IPS-18c (cell line): Measurements from ENCODE around the gene FANCE.
"Not testable (repeated sequence)": the region's sequence is repeated elsewhere in the genome, so short reads cannot be mapped to it uniquely, and the experiment has no call there.

Experiments
- H3K4me3 ChIP-seq: 2 replicates; pipeline ENCODE4 v1.7.0; 2013; ENCODE audit warnings: low read depth, mild to moderate bottlenecking, low read length, moderate library complexity; ENCODE audit not compliant: insufficient read depth
- H3K9me3 ChIP-seq: one replicate; pipeline ENCODE4 v1.6.1; 2013; ENCODE audit warnings: mild to moderate bottlenecking, low read length, moderate library complexity; ENCODE audit not compliant: control insufficient read depth, insufficient read depth

FANCE gene

DNA sequence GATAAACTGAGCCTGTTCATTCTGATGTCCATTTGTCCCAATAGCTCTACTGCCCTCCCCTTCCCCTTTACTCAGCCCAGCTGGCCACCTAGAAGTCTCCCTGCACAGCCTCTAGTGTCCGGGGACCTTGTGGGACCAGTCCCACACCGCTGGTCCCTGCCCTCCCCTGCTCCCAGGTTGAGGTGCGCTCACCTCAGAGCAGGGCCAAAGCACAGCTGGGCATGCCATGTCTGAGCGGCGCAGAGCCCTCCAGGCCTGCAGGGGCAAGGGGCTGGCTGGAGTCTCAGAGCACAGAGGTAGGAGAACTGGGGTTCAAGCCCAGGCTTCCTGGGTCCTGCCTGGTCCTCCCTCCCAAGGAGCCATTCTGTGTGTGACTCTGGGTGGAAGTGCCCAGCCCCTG lies 24.7 kb upstream of the FANCE start:
- no peak overlapping the region for H3K4me3 ChIP-seq

DNA sequence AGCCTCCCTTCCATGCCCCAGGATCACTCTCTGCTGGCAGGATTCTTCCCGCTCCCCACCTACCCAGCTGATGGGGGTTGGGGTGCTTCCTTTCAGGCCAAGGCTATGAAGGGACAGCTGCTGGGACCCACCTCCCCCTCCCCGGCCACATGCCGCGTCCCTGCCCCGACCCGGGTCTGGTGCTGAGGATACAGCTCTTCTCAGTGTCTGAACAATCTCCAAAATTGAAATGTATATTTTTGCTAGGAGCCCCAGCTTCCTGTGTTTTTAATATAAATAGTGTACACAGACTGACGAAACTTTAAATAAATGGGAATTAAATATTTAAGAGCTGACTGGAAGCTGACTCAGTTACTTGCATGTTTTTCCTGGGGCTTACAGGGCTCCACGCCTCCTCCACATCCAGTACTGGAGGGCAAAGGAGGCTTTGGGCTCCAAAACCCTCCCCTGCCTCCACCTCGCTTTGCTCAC lies 24.3 kb upstream of the FANCE start:
- H3K4me3 ChIP-seq: no peak overlapping the region
- H3K9me3 ChIP-seq: peaks cover 2% of the 10 kb centered on the region

More for the DNA sequence above, 24.7 kb upstream of the FANCE start:
- peaks cover 2% of the 10 kb centered on the region for H3K9me3 ChIP-seq

DNA sequence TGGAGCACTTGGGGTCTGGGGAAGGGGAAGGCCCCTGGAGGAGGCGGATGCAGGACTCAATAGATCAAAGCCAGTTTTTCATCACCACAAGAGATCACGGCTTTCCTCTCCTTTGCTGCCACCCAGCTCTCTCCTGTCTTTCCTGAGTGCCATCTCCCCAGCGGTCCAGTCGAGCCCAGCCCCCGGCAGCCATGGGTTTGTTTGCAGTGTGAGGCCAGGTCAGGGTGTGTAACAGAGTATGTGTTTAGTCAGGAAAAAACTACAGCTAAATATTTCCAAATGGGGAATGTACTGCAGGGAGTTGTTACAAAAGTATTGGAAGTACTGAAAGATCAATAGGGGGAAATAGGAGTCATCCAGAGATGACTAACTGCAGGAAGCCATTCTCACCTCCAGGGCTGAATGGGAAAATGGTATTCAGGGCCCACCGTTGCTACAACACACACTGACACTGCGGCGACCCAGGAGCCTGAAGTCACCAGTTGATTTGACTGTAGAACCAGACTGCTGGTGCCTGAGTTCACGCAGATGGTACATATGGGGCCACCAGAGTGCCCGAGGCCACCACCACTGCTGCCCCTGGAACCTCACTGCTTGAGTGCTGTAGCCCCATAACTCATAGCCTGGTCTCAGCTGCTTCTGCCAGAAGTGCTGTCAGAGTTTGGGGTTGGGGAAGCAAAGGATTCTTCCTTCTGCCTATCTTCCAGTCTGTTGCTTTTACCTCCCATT lies 23.6 kb upstream of the FANCE start:
- H3K4me3 ChIP-seq: no peak overlapping the region; the same call in 1 of the 2 replicates
- peaks cover 2% of the 10 kb centered on the region for H3K9me3 ChIP-seq

DNA sequence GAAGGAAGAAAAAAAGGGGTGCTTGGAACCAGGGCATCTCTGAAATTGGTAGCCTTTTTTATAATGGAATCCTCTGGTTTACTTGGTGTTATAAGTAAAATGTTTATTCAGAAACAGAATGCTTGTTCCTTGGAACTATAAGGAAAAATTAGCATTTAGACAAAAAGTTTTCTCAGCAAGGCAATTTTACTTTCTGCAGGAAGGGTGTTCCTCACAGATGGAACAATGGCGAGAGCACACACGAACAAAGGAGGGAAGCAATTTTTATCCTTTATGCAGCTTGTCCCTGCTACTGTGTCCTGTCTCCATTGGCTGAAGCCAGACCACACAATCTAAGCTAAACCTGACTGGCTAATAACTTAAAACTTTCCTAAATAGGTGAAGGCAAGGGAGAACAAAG lies 22.7 kb upstream of the FANCE start:
- Histone ChIP-seq H3K9me3 (peaks cover 2% of the 10 kb centered on the region), H3K4me3 (no peak overlapping the region)

DNA sequence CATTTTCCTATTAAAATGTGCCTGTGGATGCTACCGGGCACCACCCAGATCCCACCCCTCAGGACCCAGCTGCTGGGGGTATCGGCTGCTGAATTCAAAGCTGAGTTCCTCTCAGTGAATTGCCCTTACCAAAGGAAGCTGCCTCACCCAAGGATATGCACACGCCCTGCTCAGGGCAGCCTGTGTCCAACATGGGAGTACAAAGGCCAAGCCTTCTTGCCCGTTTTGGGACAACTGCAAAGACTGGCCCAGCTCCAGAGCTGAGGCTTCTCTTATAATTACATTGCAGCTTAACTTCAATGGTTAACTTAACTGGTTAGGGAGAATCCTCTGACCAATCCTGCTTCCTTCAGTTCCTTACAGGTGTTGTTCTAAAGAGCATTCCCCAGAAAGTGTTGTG lies 19.8 kb upstream of the FANCE start:
- Histone ChIP-seq H3K4me3 (no peak overlapping the region), H3K9me3 (peaks cover 2% of the 10 kb centered on the region)

DNA sequence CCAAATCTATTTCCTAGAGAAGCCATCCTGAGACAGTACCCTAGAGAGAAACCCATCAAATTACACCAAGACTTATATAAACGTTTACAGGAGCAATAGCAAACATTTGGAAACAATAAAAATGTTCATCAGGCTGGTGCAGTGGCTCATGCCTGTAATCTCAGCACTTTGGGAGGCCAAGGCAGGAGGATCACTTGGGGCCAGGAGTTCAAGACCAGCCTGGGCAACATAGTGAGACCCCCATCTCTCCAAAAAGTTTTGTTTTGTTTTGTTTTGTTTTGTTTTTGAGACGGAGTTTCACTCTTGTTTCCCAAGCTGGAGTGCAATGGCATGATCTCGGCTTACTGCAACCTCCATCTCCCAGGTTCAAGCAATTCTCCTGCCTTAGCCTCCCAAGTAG lies 19.4 kb upstream of the FANCE start:
- H3K4me3 ChIP-seq, H3K9me3 ChIP-seq: not testable (repeated sequence)

DNA sequence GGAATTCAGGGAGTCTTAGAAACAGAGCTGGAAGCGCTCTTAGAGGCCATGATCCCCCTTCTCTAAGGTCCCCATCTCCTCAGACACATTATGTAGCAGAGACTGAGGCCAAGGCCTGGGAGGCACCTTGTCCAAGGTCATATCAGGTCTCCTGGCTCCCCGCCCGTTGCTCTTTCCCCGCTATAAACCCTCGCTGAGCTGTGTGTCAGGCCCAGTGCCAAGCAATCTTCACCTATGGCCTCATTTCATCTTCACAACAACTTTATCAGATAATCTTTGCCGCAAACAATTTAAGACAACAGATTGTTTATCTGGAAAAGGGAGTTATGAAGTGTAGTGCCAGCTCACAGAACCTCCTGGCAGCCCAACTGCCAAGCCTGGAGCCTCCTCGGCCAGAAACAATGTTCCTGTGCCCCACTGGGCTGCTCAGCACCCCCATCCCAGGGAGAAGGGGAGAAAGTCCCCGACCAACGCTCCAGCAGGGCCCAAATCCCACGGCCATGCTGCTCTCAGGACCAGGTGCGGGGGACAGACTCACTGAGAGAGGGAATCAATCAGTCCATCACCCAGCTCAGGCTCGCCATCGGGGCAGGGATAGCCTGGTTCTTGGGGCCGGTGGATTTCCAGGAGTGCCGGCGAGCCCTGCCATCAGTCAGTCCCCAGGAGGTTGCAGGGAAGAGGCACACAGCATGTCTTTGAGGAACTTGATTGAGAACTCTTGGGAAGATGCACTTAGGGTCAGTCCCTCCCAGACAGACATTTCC lies 16.9 kb upstream of the FANCE start:
- H3K9me3 ChIP-seq: peaks cover 2% of the 10 kb centered on the region
- no peak overlapping the region for H3K4me3 ChIP-seq

DNA sequence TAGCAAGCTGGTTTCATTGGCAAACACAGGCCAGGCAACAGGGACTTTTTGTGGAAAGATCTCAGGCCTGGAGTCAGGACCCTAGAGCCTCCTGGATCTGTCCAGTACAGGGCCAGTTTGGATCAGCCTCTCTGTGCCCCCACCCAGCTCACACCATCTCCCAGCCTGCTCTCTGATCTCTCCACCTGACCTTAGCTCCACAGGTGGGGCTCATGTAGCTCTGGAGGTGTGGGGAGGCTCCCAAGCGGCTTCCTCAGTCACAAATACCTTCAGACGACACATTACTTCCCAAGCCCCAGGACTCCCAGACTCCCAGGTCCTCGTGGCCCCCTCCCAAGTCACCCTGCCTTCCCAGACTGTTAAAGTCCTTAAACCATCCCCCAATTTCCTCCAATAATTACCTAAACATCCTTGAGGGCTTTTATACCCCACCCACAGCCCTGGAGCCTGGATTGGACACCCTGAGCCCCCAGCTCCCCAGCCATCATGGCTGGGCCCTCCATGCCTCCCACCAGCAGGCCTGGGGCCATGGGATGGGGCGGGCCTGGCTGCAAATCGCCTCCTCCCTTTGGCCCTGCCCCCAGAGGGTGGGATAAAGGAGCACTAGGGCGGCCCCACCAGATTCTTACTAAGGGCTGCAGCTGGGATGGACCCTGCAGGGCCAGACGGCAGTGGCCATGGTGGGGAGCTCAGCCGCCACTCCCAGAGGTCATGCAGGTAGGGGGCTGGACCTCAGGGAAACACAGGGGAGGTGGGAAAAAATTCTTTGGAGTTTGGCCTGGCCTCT lies 15.9 kb upstream of the FANCE start:
- Histone ChIP-seq H3K9me3 (peaks cover 2% of the 10 kb centered on the region), H3K4me3 (no peak overlapping the region)

DNA sequence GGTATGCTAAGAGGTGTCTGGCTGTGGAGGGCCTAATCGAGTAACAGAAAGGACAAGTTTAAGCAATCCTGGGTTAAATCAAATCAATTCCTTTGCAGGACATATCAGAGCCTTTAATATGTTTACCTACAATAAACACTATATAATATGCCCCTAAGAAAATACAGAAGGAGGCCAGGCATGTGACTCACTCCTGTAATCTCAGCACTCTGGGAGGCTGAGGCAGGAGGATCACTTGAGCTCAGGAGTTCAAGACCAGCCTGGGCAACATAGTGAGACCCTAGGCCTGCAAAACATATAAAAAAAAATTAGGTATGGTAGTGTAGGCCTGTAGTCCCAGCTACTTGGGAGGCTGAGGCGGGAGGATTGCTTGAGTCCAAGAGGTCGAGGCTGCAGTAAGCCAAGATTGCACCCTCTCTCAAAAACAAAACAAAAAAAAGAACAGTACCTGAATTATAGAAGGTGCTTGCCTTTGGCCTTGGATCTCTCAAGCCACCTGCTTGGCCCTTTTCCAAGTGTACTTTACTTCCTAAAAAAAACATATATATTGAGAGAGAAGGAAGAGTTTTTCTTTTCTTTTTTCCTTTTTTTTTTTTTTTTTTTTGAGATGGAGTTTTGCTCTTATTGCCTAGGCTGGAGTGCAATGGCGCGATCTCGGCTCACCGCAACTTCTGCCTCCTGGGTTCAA lies 13.6 kb upstream of the FANCE start:
- not testable (repeated sequence) for H3K9me3 ChIP-seq, H3K4me3 ChIP-seq

DNA sequence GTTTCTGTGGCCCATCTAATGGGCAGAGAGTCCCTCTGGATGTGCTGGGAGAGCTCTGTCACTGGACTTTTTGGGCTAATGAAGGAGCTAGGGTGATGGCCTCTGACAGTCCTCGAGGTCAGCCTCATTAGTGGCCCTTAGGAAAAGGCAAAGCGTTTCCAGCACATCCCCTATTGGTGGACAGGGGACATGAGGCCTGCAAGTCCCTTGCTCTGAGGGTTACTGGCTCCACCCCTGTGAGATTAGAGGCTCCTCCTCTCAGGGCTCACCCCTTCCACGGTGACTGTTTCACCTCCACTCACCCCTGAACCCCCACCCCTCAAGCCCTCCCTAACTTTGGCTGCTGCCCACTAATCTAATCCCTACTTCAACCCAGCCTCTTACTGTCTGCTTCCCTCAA lies 12.8 kb upstream of the FANCE start:
- Histone ChIP-seq H3K9me3 (peaks cover 2% of the 10 kb centered on the region), H3K4me3 (no peak overlapping the region)

DNA sequence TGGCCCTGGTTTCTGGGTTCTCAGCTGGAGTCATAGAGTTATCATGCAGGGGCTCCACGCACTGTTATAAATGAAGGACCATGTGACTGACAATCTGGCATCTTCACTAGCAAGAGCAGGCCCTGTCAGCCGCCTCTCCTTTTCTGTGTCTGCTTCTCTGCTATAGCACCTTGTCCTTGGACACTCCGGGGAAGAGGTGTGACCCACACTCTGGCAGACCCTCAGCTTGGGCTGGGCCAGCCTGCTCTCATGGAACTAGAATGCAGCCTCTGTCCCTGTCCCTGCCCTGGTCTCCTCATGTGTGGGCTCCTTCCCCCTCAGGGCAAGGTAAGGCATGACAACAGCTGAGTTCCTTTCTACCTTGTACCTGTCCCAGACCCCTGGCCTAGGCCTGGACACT lies 10.9 kb upstream of the FANCE start:
- peaks cover 2% of the 10 kb centered on the region for H3K9me3 ChIP-seq
- H3K4me3 ChIP-seq: no peak overlapping the region

DNA sequence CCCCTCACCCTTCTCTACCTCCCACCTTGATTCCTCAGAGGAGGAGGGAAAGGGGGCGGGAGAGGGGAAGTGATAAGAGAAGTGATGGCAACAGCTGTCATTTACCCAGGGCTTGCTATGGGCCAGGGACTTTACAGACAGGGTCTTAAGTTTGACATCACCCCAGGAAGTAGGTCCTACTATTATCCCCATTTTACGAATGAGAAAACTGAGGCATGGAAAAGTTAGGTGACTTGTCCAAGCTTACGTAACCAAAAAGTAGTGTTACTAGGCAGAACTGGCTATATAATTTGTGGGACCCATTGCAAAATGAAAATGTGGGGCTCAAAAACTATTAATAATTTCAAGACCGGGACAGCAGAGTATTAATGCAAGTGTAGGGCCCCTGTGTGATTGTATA lies 10.5 kb upstream of the FANCE start:
- H3K9me3 ChIP-seq: peaks cover 2% of the 10 kb centered on the region
- H3K4me3 ChIP-seq: no peak overlapping the region

DNA sequence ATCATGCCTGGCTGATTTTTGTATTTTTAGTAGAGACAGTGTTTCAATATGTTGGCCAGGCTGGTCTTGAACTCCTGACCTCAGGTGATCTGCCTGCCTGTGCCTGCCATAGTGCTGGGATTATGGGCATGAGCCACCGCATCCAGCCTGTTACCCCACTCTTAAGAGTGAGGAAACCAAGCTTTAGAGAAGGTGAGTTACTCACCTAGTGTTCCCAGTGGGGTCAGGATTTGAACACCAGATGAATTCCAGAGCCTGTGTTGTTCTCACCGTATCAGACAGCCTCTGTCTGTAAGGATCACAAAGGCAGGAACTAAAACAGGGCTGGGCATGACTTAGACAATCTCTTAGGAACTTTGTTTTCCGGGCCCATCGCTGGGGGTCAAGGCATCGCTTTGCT lies 9.4 kb upstream of the FANCE start:
- Histone ChIP-seq H3K9me3 (peaks cover 2% of the 10 kb centered on the region), H3K4me3 (no peak overlapping the region)

DNA sequence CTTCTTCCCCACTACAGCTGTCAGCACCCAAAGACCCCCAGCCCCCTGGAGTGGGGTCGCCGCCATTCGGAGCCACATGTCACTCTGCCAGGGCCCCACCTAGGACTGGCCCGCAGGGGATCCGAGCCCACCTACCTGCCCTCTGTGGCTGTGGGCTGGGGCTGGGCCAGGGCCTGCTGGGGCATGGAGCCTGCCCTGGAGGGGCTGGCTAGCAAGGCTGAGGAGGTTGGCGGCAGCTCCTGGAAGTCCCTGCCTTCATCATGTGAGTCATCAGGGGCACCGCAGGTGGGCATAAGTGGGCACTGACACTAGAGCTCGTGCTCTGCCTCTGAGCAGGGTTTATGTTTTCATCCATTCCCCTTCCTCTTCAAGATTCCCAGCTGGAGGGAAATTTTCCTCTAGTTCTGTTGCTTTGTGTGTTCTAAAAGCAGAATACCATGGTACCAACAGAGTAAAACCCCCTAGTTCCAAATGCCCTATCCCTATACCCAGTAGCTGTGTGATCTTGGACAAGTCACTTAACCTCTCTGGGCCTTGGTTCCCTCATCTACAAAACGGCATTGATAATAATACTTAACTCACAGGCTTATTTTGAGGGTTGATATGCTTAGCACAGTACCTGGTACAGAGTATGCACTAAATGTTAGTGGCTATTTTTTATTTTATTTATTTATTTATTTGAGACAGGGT lies 8.7 kb upstream of the FANCE start:
- H3K9me3 ChIP-seq: peaks cover 2% of the 10 kb centered on the region
- no peak overlapping the region for H3K4me3 ChIP-seq

DNA sequence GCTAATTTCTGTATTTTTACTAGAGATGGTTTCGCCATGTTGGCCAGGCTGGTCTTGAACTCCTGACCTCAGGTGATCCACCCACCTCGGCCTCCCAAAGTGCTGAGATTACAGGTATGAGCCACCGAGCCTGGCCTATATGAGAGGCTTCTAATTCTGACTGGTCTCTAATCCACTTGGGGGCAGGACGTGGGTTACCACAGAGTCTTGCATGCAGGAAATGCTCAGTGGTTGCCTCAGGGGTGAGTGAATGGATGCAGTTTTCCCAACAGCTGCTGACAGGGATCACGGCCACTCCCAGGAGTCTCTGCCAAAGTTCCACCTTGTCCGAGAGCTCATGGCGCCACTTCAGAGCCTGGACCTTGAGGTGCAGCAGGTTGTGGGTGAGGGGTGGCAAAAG lies 6.4 kb upstream of the FANCE start:
- Histone ChIP-seq H3K4me3 (no peak overlapping the region), H3K9me3 (peaks cover 2% of the 10 kb centered on the region)

DNA sequence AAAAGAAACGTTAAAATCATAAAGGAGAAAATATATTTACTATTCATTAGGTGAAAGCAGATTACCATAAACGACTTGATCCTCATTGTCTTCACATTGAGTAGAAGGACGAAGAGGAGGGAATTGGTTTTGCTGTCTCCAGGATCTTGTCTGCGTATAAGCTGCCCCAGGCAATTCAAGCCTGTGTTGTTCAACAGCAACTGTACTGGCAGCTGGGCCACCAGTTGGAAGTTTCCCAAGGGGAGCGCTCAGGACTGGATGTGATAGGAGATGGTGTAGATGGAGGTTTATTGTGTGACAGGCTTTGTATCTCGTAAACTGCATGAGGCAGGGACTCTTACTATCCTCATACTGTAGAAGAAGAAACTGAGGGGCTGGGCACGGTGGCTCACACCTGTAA lies 3.9 kb upstream of the FANCE start:
- Histone ChIP-seq H3K9me3 (no peaks in the 10 kb centered on the region), H3K4me3 (no peak overlapping the region)
